Ishikawa (cell line): ENCODE results near the gene GPRC5D.

Source experiments
- EP300 ChIP-seq: IDR thresholded peaks from 2 replicates; pipeline ENCODE4 v1.6.1; 2012; ENCODE audit warnings: borderline replicate concordance
- TAF1 ChIP-seq: IDR thresholded peaks from 2 replicates; pipeline ENCODE4 v1.6.1; 2012; ENCODE audit warnings: low read depth, mild to moderate bottlenecking
- TCF12 ChIP-seq: IDR thresholded peaks from 2 replicates; pipeline ENCODE4 v1.6.1; 2012; ENCODE audit warnings: low read depth

GRCh38 chr12:12927211-12928079 lies 24.5 kb downstream of the GPRC5D start:
- TF ChIP-seq TCF12 (no peak), EP300 (no peak), TAF1 (peak; percentile 43; the same call in 1 of the 2 replicates)
